ENCODE measurements around the gene CLTCL1. TPM values are rescaled to one million over a fixed set of nuclear protein-coding genes. Genes with fewer than 3 reads are reported as not detected.

CLTCL1 gene
- total and polyA plus RNA-seq, 12 donors, result 13.0 to 62.8 (median 21.8) TPM

DNA sequence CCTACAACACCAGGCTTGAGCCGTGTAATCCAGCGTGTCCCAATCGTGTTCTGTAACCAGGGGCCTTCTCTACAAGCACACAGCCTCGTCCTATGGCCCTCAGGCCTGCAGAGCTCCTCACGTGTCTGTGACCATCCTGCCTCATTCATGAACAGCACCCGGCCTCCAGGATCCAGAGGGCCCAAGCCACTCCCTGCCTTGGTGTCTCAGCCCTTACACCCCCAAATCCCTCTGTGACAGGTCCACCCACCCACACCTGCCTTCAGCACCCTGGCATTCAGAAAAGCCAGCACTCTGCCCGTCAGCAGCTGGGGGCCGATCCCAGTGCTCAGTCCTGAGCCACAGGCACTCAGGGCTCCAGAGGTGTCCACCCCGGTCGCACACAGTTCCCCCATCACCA is 154.6 kb downstream of the CLTCL1 start:
- H3K9me3 ChIP-seq (replicated peaks in 1 of 3), result no peaks in the 10 kb centered on the region
- 93 to 97% (median 95%) methylated on average over 6 to 10 of the region's 10 CpGs for WGBS, 4 donors
- no peaks in the 10 kb centered on the region for H3K4me1 ChIP-seq (replicated peaks in 1 of 2)
- intact Hi-C loops (cut with DNase I), result no loop called here
- no peak for DNase-seq
- no peak overlapping the region for H3K4me3 ChIP-seq
- peaks cover 0 to 86% of the 10 kb centered on the region in 2 donors for H3K36me3 ChIP-seq (replicated peaks in 1 of 2)
- H3K27me3 ChIP-seq, result no peaks in the 10 kb centered on the region
- no peak overlapping the region for H3K27ac ChIP-seq
- TF ChIP-seq, protein P1, sequence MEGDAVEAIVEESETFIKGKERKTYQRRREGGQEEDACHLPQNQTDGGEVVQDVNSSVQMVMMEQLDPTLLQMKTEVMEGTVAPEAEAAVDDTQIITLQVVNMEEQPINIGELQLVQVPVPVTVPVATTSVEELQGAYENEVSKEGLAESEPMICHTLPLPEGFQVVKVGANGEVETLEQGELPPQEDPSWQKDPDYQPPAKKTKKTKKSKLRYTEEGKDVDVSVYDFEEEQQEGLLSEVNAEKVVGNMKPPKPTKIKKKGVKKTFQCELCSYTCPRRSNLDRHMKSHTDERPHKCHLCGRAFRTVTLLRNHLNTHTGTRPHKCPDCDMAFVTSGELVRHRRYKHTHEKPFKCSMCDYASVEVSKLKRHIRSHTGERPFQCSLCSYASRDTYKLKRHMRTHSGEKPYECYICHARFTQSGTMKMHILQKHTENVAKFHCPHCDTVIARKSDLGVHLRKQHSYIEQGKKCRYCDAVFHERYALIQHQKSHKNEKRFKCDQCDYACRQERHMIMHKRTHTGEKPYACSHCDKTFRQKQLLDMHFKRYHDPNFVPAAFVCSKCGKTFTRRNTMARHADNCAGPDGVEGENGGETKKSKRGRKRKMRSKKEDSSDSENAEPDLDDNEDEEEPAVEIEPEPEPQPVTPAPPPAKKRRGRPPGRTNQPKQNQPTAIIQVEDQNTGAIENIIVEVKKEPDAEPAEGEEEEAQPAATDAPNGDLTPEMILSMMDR (IDR thresholded peaks at IDR 0.05), result no peak
- no peak for TF ChIP-seq POLR2A (IDR thresholded peaks at IDR 0.05)

DNA sequence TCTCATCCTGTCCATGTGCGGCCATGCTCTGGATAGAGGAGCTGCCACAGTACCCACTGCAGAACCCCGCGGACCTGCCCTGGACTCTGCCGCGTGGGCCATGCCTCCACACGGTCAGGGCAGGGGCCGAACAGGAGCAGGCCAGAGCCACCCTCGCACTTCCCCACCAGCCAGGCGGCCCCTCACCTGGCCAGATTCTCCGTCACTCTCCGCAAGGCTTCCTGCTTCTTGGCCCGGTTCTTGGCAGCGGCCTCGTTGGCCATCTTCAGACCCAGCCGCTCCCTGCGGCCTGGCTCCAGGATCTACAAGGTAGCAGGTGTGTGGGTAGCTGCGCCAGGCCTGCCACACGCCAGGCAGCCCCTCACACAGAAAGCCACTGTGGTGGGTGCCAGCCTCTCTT is 156.6 kb downstream of the CLTCL1 start:
- peaks cover 0 to 68% of the 10 kb centered on the region in 2 donors for H3K36me3 ChIP-seq (replicated peaks in 1 of 2)
- intact Hi-C loops (cut with DNase I), result no loop called here
- WGBS, 4 donors, result 93 to 98% (median 96%) methylated on average over 8 to 18 of the region's 18 CpGs
- H3K4me1 ChIP-seq (replicated peaks in 1 of 2), result no peaks in the 10 kb centered on the region
- no peak overlapping the region for H3K27ac ChIP-seq
- TF ChIP-seq, protein P1 (IDR thresholded peaks at IDR 0.05), result no peak
- TF ChIP-seq POLR2A (IDR thresholded peaks at IDR 0.05), result no peak
- no peaks in the 10 kb centered on the region for H3K27me3 ChIP-seq
- no peak overlapping the region for H3K4me3 ChIP-seq
- no peaks in the 10 kb centered on the region for H3K9me3 ChIP-seq (replicated peaks in 1 of 3)
- DNase-seq, result no peak

DNA sequence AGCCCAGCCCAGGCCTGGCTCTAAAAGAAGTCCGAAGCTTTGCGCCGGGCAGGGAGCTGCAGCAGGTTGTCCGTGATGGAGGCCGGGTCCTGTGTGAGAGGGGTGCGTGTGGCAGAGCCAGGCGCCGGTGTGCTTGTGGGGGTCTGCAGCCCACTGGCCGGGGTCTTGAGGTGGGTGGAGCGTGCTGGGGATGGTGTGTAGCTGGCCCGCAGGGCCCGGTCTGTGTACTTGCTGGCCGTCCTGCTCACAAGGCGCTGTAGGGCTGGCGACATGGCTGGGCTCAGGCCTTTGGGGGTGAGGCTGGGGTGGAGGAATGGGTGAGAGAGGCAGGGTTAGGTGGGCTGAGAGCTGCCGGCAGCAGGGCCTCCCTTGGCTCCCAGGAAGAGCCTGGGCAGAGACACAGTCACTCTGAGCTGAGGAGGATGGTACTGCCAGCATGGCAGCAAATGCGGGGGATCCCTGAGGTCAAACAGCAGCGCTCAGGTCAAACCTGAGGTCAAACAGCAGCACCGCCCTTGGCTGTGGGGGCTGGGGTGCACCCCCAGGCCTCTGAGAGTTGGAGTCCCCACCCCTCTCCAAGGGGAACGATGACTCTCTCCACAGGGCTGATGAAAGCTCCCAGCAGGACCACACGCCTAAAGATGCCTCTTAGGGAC is 157.2 kb downstream of the CLTCL1 start:
- Histone ChIP-seq H3K36me3 (replicated peaks in 1 of 2) (peaks cover 0 to 62% of the 10 kb centered on the region in 2 donors), H3K4me1 (replicated peaks in 1 of 2) (no peaks in the 10 kb centered on the region), H3K9me3 (replicated peaks in 1 of 3) (no peaks in the 10 kb centered on the region), H3K27me3 (no peaks in the 10 kb centered on the region), H3K27ac (no peak overlapping the region), H3K4me3 (no peak overlapping the region)
- WGBS, 4 donors, result 93 to 96% (median 94%) methylated on average over 3 to 21 of the region's 21 CpGs
- intact Hi-C loops (cut with DNase I), result no loop called here
- TF ChIP-seq, protein P1 (IDR thresholded peaks at IDR 0.05), result no peak
- TF ChIP-seq POLR2A (IDR thresholded peaks at IDR 0.05), result no peak
- no peak for DNase-seq

DNA sequence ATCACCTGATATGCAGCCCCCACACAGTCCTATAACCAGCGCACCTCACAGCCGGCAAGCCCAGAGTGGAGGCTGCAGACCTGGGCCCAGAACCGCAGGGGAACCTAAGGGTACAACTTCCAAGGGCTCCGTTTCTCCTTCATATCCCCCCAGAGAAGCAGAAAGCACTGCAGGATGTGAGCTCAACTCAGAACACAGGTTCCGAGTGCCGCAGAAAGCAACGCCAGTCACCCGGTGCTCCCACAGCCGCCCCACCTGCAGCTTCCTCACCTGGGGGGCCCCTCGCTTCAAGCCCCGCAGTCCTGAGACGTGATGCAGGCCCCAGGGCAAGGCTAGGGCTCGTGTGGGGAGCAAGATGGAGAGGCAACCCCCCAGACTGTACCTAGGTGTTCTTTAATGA is 158.0 kb downstream of the CLTCL1 start:
- H3K4me1 ChIP-seq (replicated peaks in 1 of 2), result no peaks in the 10 kb centered on the region
- no peaks in the 10 kb centered on the region for H3K9me3 ChIP-seq (replicated peaks in 1 of 3)
- intact Hi-C loops (cut with DNase I), result no loop called here
- WGBS, 4 donors, result 83 to 100% (median 95%) methylated on average over 2 to 13 of the region's 13 CpGs
- no peaks in the 10 kb centered on the region for H3K27me3 ChIP-seq
- no peak for DNase-seq
- TF ChIP-seq, protein P1 (IDR thresholded peaks at IDR 0.05), result no peak
- no peak for TF ChIP-seq POLR2A (IDR thresholded peaks at IDR 0.05)
- H3K4me3 ChIP-seq, result no peak overlapping the region
- peaks cover 0 to 55% of the 10 kb centered on the region in 2 donors for H3K36me3 ChIP-seq (replicated peaks in 1 of 2)
- H3K27ac ChIP-seq, result no peak overlapping the region
